SHP77 treated with DMSO at 0.1 percent for 48 hours (cell line): ENCODE results near the gene LRRC3C.
"Not testable (repeated sequence)": the region's sequence is repeated elsewhere in the genome, so short reads cannot be mapped to it uniquely, and the experiment has no call there.

Experiments used
- DNase-seq: peaks from one replicate; lab custom pipeline; 2025; lab: John Stamatoyannopoulos, UW

Gene LRRC3C, protein sequence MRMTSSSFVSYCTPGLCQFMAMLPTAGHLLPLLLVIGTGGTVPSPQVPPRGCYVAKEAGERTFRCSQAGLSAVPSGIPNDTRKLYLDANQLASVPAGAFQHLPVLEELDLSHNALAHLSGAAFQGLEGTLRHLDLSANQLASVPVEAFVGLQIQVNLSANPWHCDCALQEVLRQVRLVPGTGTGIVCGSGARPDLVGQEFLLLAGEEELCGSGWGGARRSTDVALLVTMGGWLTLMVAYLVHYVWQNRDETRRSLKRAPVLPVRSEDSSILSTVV

DNA sequence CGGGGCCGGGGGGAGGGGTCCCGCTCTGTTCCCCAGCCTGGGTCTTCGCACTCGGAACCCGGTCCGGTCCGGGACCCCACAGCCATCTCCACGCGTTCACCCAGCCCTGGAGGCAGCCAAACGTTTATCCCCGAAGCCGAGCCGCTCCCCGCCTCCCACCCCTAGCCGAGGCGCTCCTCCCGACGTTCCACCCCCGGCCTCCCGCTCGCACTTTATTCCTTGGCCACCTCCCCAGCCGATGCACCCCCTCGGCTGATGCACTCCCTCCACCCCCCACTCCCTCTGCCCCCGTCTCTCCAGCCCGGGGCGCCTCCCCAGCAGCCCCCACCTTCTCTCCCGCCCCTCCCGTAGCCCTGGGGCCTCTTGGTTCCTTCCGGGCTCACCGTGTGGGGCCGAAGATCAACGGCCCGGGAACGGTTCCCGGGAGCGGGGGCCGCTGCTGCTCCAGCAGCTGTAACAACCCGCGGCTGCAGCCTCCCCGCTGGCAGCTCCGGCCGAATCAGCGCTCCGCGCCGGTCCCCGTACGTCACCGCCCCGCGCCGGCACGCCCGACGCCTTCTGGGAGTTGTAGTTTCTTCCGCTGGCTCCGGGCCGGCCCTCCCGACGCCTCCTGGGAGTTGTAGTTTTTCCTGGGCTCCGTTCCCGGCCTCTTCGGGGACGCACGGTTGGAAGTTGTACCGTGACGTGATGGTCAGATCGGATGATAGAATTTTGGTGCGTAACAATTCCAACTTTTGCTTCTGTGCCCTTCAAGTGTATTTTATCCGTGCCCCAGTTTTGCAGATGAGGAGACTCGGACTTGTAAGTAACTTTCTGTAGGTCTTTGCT is at the start of gene LRRC3C, which contains the start of gene ORMDL3:
LRRC3C (plus strand) TSS at position 632 of the 828 bp plus-strand sequence. CDS start 13,792 bp downstream, outside the sequence.
ORMDL3 (minus strand) TSS at position 501 of the 828 bp plus-strand sequence. CDS start 3,398 bp downstream, outside the sequence.
- DNase-seq = peak; percentile 83

DNA sequence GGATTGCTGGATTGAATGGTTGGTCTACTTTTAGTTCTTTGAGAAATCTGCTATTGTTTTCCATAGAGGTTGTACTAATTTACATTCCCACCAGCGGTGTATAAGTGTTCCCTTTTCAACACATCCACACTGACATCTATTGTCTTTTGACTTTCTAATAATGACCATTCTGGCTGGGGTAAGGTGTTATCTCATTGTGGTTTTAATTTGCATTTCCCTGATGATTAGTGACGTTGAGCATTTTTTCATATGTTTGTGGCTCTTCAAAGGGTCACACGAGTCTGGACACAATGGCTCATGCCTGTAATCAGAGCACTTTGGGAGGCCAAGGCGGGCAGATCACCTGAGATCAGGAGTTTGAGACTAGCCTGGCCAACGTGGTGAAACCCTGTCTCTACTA is 41.4 kb upstream of the LRRC3C start:
- not testable (repeated sequence) for DNase-seq

DNA sequence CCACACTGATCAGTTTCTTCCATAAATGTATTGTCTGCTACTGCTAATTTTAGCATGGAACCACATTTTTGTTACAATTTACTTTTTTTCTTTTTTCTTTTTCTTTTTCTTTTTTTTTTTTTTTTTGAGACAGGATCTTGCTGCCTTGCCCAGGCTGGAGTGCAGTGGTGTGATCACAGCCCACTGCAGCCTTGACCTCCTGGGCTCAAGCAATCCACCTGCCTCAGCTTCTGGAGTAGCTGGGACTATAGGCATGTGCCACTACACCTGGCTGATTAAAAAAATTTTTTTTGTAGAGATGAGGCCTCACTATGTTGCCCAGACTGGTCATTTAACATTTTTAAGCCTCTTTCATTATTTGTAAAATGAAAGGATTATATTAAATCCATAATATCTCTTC is 40.5 kb upstream of the LRRC3C start:
- no peak for DNase-seq

DNA sequence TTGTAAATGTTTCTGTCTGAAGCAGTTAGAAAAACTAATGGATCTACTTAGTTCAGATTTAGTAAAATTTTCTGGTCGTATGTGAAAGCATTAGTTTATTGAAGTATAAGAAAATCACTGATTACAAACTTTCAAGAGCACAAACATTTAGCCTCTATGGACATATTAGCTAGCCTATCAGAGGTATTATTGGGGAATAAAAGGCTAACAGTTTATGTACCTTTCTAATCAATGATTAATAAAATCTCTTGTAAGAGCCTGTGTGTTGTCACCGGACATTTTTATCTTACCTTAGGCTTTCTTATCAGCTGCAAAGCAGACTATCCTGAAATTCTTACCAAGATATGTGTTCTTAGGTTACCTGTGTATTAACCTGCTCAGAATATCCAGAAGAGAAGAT is 38.3 kb upstream of the LRRC3C start:
- DNase-seq = no peak

DNA sequence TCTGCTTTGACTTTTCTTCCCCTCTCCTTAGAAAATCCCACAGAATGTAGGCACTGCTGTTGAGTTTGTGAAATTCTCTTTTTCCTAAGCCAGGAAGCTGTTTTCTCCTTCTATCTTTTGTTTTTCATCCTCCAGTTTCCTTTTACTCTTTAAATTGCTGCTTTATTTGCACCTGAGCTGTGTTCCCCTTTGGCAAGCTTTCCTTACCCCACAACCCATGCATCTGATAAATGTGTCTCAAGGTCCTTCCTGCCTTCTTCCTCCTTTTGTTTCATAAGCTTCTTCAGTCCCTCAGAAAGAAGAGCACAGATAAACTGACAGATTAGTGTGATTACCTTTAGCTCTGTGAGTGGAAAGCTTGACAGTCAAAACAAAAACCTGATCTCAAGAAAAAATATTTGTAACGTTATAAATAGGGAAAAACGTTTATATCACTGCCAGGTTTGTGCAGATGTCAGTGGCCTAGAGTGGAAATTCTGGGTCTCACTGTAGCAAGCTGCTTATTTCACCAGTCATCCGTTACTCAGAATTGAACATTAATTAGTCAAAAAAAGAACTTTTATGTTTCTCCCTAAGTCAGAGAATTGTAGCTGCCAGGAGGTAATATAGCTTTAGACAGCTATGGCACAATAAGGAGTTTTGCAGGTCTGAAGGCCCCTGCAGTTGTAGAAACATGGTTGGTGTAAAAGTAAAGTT is 32.7 kb upstream of the LRRC3C start:
- no peak for DNase-seq

DNA sequence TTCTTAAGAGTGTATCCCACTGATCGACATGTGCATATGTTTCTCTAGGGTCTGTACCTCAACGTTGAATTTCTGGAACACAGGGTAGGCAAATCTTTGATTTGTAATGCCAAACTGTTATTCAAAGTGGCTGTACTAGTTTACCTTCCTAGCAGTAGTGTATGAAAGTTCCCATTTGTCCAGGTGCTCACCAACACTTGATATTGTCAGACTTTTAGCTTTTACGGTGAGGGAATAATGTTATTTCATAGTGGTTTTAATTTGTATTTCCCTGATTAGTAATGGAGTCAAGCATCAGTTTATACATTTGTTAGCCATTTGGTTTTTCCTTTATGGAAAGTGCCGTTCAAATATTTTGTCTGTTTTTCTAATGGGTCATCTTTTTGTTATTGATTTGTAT is 29.4 kb upstream of the LRRC3C start:
- no peak for DNase-seq

DNA sequence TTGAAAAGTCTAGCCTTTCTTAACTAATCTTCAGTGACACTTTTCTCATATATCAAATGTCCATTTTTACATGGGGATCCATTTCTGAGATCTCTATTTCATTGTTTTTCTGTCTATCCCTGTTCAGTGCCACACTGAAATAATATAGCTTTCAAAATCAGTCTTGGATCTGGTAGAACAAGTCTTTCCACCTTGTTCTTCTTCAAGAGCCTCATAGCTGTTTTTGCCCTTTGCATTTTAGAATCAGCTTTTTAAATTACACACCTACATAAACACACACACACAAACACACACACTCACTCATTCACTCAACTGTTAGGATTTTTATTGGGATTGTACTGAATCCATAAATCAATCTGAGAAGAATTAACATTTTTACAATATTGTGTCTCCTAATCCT is 28.3 kb upstream of the LRRC3C start:
- DNase-seq = no peak

DNA sequence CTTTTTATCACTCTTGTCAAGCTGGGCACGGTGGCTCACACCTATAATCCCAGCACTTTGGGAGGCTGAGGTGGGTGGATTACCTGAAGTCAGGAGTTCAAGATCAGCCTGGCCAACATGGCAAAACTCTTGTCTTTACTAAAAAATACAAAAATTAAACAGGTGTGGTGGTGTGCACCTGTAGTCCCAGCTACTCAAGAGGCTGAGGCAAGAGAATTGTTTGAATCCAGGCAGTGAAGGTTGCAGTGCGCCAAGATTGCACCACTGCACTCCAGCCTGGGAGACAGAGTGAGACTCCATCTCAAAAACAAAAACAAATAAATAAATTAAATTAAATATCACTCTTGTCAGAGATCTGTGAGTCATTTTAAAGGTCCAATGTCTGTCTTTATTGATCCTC is 25.5 kb upstream of the LRRC3C start:
- DNase-seq = not testable (repeated sequence)

DNA sequence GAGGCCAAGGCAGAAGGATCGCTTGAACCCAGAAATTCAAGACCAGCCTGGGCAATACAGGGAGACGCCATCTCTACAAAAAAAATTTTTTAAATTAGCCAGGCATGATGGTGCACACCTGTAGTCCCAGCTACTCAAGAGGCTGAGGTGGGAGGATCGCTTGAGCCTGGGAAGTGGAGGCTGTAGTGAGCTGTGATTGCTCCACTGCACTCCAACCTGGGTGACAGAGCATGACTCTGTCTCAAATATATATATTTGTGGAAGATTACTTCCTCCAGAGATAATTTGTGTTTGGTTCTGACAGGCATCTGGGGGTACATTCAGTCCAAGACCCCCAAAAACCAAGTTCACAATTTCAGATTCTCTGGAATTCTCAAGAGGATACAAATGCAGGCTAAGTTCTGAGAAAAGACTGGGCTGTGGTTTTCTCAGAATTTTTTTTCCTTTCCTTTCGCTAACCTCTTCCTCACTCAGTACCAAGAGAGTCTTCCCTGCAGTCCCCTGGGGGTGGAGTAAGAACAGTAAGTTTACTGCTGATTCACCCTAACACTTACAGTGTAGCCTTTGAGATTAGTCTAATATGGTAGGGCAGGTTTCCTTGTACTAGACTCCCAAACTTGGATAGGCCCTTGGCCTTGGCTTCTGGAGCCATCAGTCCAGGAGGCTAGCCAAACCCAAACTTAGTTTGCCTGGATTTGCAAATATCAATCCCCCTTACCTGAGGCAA is 24.2 kb upstream of the LRRC3C start:
- no peak for DNase-seq

DNA sequence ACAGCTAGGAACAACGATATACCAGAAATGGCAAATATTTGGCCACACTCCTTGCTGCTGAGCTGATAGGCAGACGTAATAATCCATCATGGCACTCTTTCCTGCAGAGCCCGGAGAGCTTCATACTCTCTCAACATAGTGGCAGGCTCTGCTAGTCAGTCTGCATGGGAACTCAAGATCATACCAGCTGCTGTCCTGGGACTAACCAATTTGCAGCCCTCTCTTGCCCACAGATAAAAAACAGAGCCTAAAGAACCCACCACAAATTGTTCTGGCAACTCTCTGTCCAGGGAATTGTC is 22.6 kb upstream of the LRRC3C start:
- DNase-seq = no peak

DNA sequence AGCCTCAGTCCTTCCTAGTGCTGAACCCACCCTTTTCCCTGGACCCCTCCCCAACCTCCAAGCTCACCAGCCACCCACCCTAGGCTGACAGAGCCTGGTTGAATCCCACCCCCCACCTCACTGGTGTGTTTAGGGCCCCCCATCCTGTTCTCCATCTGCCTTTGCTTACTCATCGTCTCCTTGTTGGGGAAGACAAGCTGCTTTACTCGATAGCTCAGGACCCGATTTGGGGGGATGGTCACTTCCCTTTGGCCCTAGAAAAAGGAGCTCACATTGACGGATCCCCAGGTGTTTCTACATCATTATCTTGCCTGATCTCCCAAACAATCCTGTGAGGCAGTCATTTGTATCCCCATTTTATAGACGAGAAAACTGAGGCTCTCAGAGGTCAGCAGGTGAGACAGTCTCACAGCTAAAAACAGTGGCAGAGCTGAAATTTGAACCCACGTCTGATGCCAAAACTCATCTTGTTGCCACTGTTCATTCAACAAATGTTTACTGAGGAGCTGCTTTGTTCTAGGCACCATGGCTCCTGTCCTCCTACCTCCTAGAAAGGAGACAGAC is 18.7 kb upstream of the LRRC3C start:
- DNase-seq = no peak

DNA sequence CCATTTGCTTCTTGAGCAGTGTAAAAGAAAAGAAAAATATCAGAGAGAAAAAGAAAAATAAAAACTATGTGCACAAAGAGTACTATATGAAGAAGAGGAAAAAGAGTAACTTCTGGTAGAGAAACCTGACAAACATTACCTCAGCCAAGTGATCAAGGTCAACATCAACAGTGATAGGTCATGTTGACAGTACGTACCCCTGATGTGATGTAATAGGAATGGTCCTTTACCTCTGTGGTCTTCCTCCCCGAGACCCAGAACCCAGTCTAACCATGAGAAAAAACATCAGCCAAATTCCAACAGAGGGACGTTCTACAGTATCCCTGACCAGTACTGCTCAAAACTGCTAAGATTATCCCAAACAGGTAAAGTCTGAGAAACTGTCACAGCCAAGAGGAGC is 13.5 kb upstream of the LRRC3C start:
- DNase-seq = no peak

DNA sequence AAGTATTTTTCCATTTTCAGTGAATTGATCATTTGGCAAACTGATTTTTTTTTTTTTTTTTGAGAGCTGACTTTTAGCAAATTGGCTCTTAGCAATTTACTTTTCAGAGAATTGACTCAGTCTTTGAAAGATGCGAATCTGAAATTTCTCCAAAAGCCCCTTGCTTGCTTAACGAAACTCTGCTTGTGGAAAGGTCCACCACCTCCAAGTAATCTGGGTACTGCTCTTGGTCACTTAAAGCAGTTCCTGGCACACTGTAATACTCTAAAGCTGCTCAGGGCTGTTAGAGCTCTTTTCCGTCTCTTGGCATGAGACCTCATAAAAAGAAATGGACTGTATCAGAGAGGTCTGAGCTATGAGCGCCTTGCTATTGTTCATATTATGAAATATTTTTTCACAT is 12.0 kb upstream of the LRRC3C start:
- DNase-seq = no peak

DNA sequence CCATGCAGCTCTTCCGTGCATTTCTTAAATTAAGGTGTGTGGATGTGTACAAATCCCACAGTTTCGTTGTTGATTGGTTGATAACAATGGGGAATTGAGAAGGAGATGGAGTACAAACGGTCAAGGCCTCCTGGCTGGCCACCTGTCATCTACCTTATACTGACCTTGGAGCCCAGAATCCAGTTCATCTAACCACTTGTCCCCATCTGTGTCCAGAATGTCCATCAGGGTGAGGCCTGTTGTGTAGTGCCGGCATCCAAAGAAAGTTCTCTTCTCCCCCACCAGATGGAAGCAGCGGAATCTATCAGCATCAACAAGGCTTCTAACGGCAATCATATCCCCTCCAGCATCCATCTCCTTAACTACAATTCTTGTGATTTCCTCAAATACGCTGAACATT is 10.6 kb upstream of the LRRC3C start:
- DNase-seq = no peak

DNA sequence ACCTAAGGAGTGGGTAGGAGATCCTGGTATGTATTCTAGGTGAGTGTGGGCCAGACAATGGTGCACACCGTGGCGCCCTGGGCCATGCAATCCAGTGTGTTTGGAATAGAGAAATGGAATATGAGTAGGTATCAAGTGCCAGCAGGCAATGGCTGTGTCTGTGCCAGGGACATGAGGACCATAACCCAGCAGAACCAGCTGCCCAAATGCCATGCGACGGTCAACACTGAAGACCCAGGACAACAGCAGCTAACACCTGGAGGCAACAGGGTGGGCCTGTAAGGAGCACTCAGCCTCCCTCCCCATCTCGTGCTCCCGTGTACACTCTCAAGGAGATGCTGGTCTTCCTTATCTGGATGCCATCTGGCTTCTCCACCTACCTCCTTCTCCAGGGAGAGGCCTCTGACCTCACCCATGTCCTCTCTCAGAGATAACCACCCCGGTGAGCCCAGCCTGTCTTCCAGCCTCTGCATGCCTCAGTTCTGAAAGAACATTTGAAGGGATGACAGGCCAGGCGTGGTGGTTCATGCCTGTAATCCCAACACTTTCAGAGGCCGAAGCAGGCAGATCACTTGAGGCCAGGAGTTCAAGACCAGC is 8.3 kb upstream of the LRRC3C start:
- DNase-seq = no peak

DNA sequence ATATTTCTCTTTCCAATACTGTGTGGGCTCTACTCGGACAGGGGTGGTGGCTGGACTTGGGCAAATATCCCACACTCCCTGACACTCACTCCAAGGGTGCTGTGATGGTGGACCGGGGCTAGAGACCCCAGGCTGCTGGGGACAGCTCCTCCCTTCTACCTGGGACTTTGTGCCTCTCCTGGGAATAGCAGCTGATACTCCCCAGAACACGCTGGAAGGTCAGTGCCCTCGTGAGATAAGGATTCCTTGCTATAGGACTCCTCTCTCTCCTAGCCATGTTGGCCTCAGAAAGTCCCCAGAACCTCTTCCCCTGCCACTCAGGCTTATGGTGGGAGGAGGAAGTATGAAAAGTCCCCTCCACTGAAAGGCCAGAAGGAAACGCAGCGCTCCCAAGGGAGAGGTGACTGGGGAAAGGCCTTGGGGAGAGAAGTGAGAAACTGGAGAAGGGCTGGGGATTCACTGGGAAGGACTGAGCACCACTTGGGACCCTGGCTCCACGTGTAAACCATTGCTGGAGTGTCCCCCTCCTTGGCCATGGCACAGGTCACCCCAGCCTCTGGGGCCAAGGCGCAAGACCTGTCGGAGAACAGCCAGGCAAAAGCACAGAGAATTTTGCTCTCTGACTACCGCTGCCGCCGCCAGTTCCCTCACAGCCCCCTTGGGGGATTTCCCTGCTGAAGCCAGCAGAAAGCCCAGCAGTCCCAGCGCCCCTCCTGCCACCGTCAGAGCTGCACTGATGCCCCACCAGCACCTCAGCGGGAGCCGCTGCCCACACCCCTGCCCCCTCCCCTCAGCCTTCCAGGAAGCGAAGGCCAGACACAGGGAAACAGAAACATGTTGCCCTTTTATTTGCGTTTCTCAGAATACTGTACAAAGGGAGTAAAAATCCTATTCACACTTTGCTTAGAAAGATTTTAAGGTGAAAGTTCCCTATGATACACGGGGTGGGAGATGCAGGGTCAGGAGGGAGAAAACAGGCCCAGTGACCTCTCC is 7.0 kb upstream of the LRRC3C start:
- no peak for DNase-seq

DNA sequence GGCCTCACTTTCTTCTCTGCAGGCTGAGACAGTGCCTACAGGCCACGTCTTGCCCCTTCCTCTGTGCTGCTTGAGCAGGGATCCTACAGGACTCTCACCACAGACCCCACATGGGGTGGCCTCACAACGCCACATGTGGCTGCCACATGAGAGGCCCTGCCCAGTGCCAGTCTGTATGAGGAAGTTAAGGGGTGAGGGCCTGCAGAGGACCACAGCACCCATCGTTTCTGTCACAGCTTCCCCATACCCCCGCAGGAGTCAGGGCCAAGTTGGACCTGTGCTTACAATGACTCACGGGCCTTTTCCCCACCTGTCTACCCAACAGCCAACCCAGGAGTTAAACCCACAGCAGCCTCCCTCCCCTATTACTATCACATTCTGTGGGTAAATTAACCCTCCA is 6.2 kb upstream of the LRRC3C start:
- DNase-seq = no peak

DNA sequence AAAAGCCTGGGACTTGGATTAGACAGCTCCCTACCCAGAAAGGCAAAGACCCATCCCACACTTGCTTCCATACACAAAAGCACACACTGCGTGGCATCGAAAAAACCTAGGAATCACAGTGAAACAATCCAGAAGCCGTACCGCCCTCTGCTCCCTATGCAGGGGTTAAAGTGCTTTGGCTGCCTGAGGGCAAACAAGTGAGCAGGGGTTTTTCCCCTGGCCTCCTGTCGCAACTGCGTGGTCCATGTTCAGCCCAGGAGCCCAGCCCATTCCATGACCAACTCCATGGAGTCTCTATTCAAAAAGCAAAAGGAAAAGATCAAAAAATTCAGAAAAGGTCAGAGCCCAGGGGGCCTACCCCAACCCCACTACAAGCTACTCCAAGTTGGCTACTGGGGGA is 5.5 kb upstream of the LRRC3C start:
- no peak for DNase-seq

DNA sequence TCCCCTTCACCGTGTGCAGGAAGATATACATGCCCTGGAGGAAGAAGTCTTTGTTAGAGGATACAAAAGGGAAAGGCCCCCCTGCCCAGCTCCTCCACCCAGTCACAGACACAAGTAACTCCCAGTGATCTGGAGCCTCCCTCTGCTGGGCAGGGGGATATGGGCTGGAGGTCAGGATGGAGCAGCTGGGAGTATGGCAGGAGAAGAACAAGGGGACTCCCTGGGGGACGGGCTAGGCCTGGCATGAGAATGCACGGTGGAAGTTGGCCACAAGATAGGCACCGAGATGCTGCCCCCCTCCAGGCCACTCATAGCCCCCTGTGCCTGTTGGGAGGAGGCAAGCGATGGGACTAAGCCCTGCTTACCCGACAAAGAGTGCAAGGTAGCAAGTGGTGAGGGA is 4.3 kb upstream of the LRRC3C start:
- DNase-seq = no peak
